GM23248 (cell line): ENCODE measurements around the gene PPP1R12B. TPM values are rescaled to one million over a fixed set of nuclear protein-coding genes. Genes with fewer than 3 reads are reported as not detected.

Experiments
- DNase-seq: peaks from one replicate; pipeline ENCODE4 v3.0.0-alpha.2; 2015
- H2AFZ ChIP-seq: fragments of 200-600 bp; sonication (generic); 2 replicates; pipeline ENCODE4 v1.6.1; 2016; ENCODE audit warnings: antibody characterized with exemption
- H3F3A ChIP-seq: fragments of 200-600 bp; sonication (generic); 2 replicates; pipeline ENCODE4 v1.6.1; 2016; ENCODE audit warnings: mild to moderate bottlenecking, antibody characterized with exemption, mixed run types; ENCODE audit not compliant: insufficient read depth
- H3K27ac ChIP-seq: fragments of 200-600 bp; sonication (generic); 2 replicates; pipeline ENCODE4 v1.5.1; 2016; ENCODE audit warnings: mild to moderate bottlenecking
- H3K27me3 ChIP-seq: fragments of 200-600 bp; sonication (generic); replicated peaks from 2 replicates; pipeline ENCODE4 v1.6.1; 2016; ENCODE audit warnings: mild to moderate bottlenecking; ENCODE audit not compliant: insufficient read depth
- H3K36me3 ChIP-seq: fragments of 200-600 bp; sonication (generic); 2 replicates; pipeline ENCODE4 v1.6.1; 2016; ENCODE audit warnings: low read depth, mild to moderate bottlenecking
- H3K4me1 ChIP-seq: fragments of 200-600 bp; sonication (generic); 2 replicates; pipeline ENCODE4 v1.6.1; 2016; ENCODE audit warnings: mild to moderate bottlenecking; ENCODE audit not compliant: insufficient read depth
- H3K4me2 ChIP-seq: fragments of 200-600 bp; sonication (generic); one replicate; pipeline ENCODE4 v1.6.1; 2016; ENCODE audit warnings: mild to moderate bottlenecking; ENCODE audit not compliant: unreplicated experiment
- H3K4me3 ChIP-seq: fragments of 200-600 bp; sonication (generic); 2 replicates; pipeline ENCODE4 v1.5.1; 2016; ENCODE audit warnings: mild to moderate bottlenecking
- H3K79me2 ChIP-seq: fragments of 200-600 bp; sonication (generic); 2 replicates; pipeline ENCODE4 v1.6.1; 2016; ENCODE audit warnings: mild to moderate bottlenecking; ENCODE audit not compliant: insufficient read depth
- H3K9ac ChIP-seq: fragments of 200-600 bp; sonication (generic); 2 replicates; pipeline ENCODE4 v1.6.1; 2016; ENCODE audit warnings: mild to moderate bottlenecking
- H3K9me2 ChIP-seq: fragments of 200-600 bp; sonication (generic); 2 replicates; pipeline ENCODE4 v1.6.1; 2016; ENCODE audit warnings: mixed run types, mild to moderate bottlenecking, moderate library complexity; ENCODE audit not compliant: insufficient read depth
- H3K9me3 ChIP-seq: fragments of 200-600 bp; sonication (generic); one replicate; pipeline ENCODE4 v1.6.1; 2017; ENCODE audit warnings: low read depth
- H4K20me1 ChIP-seq: fragments of 200-600 bp; sonication (generic); 2 replicates; pipeline ENCODE4 v1.6.0; 2016; ENCODE audit not compliant: insufficient read depth
- EZH2 ChIP-seq: fragments of 200-600 bp; sonication (generic); IDR thresholded peaks from 2 replicates; pipeline ENCODE4 v1.6.1; 2018; ENCODE audit warnings: antibody characterized with exemption, mild to moderate bottlenecking; ENCODE audit not compliant: insufficient read depth, poor library complexity, severe bottlenecking
- EZH2phosphoT487 ChIP-seq: fragments of 200-600 bp; sonication (generic); IDR thresholded peaks from 2 replicates; pipeline ENCODE4 v1.6.1; 2018; ENCODE audit warnings: antibody characterized with exemption, moderate library complexity, mild to moderate bottlenecking, low read depth; ENCODE audit not compliant: insufficient read depth
- WGBS, 2 experiments: methylation state at CpG; one replicate each; pipeline ENCODE4 v1.1.6; 2015 to 2017; ENCODE audit warnings: low lambda C conversion rate in 2 of 2, low coverage in 1 of 2; ENCODE audit errors: missing lambda C conversion rate in 2 of 2; 5-methylcytosine and 5-hydroxymethylcytosine counted together
- in situ Hi-C: fragments of 300-500 bp; cut with MboI; formaldehyde crosslinking; loops from 2 replicates; pipeline ENCODE4 v1.15.0; 2020
- polyA plus RNA-seq: library from polyadenylated mRNA; unstranded; fragments of >200 nt; fragmentation: Nextera tagmentation; extraction: Ambion mirVana; gene quantifications from 2 replicates; pipeline ENCODE4 v1.2.1, GENCODE V29; 2016
- total RNA-seq: library from RNA; depleted of rRNA; stranded (reverse); fragments of >200 nt; shearing (Covaris generic); gene quantifications from 2 replicates; pipeline ENCODE4 v1.2.3, GENCODE V29; 2014

Gene PPP1R12B
- total and polyA plus RNA-seq, 2 experiments from 2014 or later = 3.6 to 14.6 TPM

DNA sequence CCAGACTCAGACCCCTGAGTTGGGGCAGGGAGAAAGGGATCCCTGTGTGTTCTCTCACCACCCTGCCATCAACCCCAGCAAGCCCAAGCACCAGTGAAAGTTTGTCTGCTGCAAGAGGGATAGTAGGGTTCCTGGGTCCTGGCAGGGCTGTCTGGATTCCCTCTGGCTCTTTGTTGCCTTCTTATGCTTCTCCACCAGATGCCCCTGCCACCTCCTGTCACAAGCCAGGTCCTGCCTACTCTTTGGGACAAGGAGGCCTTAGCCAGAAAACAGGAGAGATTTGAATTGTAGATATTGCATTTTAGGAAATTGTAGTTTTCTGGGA, 28.5 kb upstream of the PPP1R12B start:
- H3K36me3 ChIP-seq = no peaks in the 10 kb centered on the region
- no peaks in the 10 kb centered on the region for H3K79me2 ChIP-seq
- H3K4me1 ChIP-seq = no peaks in the 10 kb centered on the region
- H3K9me3 ChIP-seq = no peaks in the 10 kb centered on the region
- H3K9me2 ChIP-seq = no peaks in the 10 kb centered on the region
- H2AFZ ChIP-seq = no peak overlapping the region
- TF ChIP-seq EZH2 (no peak), EZH2phosphoT487 (no peak)
- H3K9ac ChIP-seq = no peak overlapping the region
- H3K4me2 ChIP-seq = no peak overlapping the region
- in situ Hi-C loops = no loop called here
- no peak for DNase-seq
- no peak overlapping the region for H3K27ac ChIP-seq
- H3K27me3 ChIP-seq = peaks cover 16% of the 10 kb centered on the region; the same call in 1 of the 2 replicates
- H3F3A ChIP-seq = no peaks in the 10 kb centered on the region
- no peaks in the 10 kb centered on the region for H4K20me1 ChIP-seq
- H3K4me3 ChIP-seq = no peak overlapping the region

GRCh38 chr1:202323731-202324130, 24.8 kb upstream of the PPP1R12B start:
- H3F3A ChIP-seq = no peaks in the 10 kb centered on the region
- H3K27me3 ChIP-seq = peaks cover 16% of the 10 kb centered on the region; the same call in 1 of the 2 replicates
- H3K4me3 ChIP-seq = no peak overlapping the region
- H3K9ac ChIP-seq = no peak overlapping the region
- H3K27ac ChIP-seq = no peak overlapping the region
- no peak overlapping the region for H2AFZ ChIP-seq
- H4K20me1 ChIP-seq = no peaks in the 10 kb centered on the region
- H3K4me2 ChIP-seq = no peak overlapping the region
- TF ChIP-seq EZH2 = no peak
- no peak for TF ChIP-seq EZH2phosphoT487
- H3K79me2 ChIP-seq = no peaks in the 10 kb centered on the region
- in situ Hi-C loops = no loop called here
- H3K36me3 ChIP-seq = no peaks in the 10 kb centered on the region
- DNase-seq = no peak
- no peaks in the 10 kb centered on the region for H3K9me3 ChIP-seq
- H3K9me2 ChIP-seq = no peaks in the 10 kb centered on the region
- H3K4me1 ChIP-seq = no peaks in the 10 kb centered on the region
- WGBS, 2 experiments = 76% methylated on average over 4 of the region's 4 CpGs

- peaks cover 10% of the 10 kb centered on the region; the same call in 1 of the 2 replicates for H3K27me3 ChIP-seq
Observed at GRCh38 chr1:202324646-202325045, 23.9 kb upstream of the PPP1R12B start.

GRCh38 chr1:202329891-202330290, 18.6 kb upstream of the PPP1R12B start:
- no peaks in the 10 kb centered on the region for H4K20me1 ChIP-seq
- no peaks in the 10 kb centered on the region for H3F3A ChIP-seq
- peaks cover 13% of the 10 kb centered on the region for H3K36me3 ChIP-seq
- no peak overlapping the region for H3K27ac ChIP-seq
- no peak overlapping the region for H3K4me2 ChIP-seq
- no peak overlapping the region for H2AFZ ChIP-seq
- no peak for DNase-seq
- no peak overlapping the region for H3K9ac ChIP-seq
- H3K4me1 ChIP-seq = no peaks in the 10 kb centered on the region
- H3K79me2 ChIP-seq = no peaks in the 10 kb centered on the region
- no peak overlapping the region for H3K4me3 ChIP-seq
- no peaks in the 10 kb centered on the region for H3K9me2 ChIP-seq
- no peaks in the 10 kb centered on the region for H3K9me3 ChIP-seq
- no peak for TF ChIP-seq EZH2phosphoT487
- no peak for TF ChIP-seq EZH2
- in situ Hi-C loops = loop anchor here (10.0 kb wide), 1 partner anchor 385 kb away; the partner anchor contains the start of gene SYT2
- no peaks in the 10 kb centered on the region for H3K27me3 ChIP-seq

More at GRCh38 chr1:202324646-202325045, 23.9 kb upstream of the PPP1R12B start:
- Histone ChIP-seq H3K4me1 (no peaks in the 10 kb centered on the region), H3K36me3 (no peaks in the 10 kb centered on the region; the same call in 1 of the 2 replicates), H3K9me2 (no peaks in the 10 kb centered on the region), H2AFZ (no peak overlapping the region), H3K9me3 (no peaks in the 10 kb centered on the region), H3K27ac (no peak overlapping the region), H3K79me2 (no peaks in the 10 kb centered on the region), H3K4me3 (no peak overlapping the region), H3K9ac (no peak overlapping the region), H3F3A (no peaks in the 10 kb centered on the region), H4K20me1 (no peaks in the 10 kb centered on the region), H3K4me2 (no peak overlapping the region)
- in situ Hi-C loops = no loop called here
- no peak for DNase-seq
- TF ChIP-seq EZH2phosphoT487 = no peak
- no peak for TF ChIP-seq EZH2
- WGBS, 2 experiments = 67 to 80% methylated on average over 2 of the region's 2 CpGs

DNA sequence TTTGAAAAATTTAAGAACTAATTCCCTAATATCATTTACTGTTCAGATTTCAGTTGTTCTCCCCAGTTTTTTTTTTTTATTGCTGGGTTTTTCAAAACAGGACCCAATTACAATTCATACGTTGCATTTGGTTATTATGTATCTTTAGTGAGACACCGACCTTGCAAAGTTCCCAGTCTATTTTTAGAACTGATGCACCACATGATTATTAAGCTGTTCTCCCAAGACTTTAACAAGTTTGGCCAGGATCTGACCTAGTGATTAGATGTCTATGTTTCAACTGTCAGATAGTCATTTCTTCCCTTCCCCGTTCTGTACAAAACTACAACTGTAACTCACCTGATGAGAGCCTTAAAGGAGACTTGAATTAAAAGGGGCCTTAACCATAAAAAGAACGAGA, 14.6 kb upstream of the PPP1R12B start:
- Histone ChIP-seq H3K4me2 (no peak overlapping the region), H3K9me2 (no peaks in the 10 kb centered on the region), H3K9ac (no peak overlapping the region), H3K9me3 (no peaks in the 10 kb centered on the region), H4K20me1 (no peaks in the 10 kb centered on the region), H3K79me2 (peaks cover 22% of the 10 kb centered on the region), H3F3A (no peaks in the 10 kb centered on the region), H3K4me3 (no peak overlapping the region), H3K27me3 (no peaks in the 10 kb centered on the region), H2AFZ (no peak overlapping the region), H3K27ac (no peak overlapping the region), H3K4me1 (no peaks in the 10 kb centered on the region), H3K36me3 (peaks cover 13% of the 10 kb centered on the region)
- no peak for TF ChIP-seq EZH2phosphoT487
- TF ChIP-seq EZH2 = no peak
- DNase-seq = no peak
- 54 to 56% methylated on average over 4 of the region's 4 CpGs for WGBS, 2 experiments
- in situ Hi-C loops = loop anchor here (10.0 kb wide), 1 partner anchor 381 kb away; the partner anchor contains the start of gene SYT2
